ENCODE data around the gene RPS6KA5. TPM values are rescaled to one million over a fixed set of nuclear protein-coding genes. Genes with fewer than 3 reads are reported as not detected.
"Not testable (repeated sequence)": the region's sequence is repeated elsewhere in the genome, so short reads cannot be mapped to it uniquely, and the experiment has no call there.

Gene RPS6KA5
- total and polyA plus RNA-seq, 8 donors: 4.2 to 10.8 (median 9.2) TPM

DNA sequence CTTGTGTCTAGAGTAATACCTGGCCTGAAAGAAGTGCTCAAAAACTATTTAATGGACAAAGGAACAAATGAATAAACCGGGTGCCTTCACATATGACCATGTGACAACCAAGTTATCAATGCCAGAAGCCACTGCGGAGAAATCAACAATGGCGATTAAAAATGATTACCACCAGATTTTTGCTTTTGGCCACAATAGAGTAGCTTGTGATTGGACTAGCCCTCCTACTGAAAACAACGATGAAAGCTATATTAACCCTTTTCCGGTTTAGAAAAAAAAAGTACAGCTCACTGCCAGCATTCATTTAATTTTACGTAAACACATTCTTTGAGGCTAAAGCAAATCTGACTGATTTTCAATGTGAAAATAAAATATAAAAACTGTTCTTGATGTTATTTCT lies 202.6 kb downstream of the RPS6KA5 start:
- Histone ChIP-seq H3K27me3 (no peaks in the 10 kb centered on the region), H3K27ac (no peak overlapping the region), H3K36me3 (no peaks in the 10 kb centered on the region), H3K4me3 (no peak overlapping the region), H3K9me3 (no peaks in the 10 kb centered on the region), H3K4me1 (no peaks in the 10 kb centered on the region)
- ATAC-seq (no peak), DNase-seq (no peak)
- intact Hi-C loops (cut with DNase I): no loop called here
- TF ChIP-seq, protein P1, sequence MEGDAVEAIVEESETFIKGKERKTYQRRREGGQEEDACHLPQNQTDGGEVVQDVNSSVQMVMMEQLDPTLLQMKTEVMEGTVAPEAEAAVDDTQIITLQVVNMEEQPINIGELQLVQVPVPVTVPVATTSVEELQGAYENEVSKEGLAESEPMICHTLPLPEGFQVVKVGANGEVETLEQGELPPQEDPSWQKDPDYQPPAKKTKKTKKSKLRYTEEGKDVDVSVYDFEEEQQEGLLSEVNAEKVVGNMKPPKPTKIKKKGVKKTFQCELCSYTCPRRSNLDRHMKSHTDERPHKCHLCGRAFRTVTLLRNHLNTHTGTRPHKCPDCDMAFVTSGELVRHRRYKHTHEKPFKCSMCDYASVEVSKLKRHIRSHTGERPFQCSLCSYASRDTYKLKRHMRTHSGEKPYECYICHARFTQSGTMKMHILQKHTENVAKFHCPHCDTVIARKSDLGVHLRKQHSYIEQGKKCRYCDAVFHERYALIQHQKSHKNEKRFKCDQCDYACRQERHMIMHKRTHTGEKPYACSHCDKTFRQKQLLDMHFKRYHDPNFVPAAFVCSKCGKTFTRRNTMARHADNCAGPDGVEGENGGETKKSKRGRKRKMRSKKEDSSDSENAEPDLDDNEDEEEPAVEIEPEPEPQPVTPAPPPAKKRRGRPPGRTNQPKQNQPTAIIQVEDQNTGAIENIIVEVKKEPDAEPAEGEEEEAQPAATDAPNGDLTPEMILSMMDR (IDR thresholded peaks at IDR 0.05): no peak

DNA sequence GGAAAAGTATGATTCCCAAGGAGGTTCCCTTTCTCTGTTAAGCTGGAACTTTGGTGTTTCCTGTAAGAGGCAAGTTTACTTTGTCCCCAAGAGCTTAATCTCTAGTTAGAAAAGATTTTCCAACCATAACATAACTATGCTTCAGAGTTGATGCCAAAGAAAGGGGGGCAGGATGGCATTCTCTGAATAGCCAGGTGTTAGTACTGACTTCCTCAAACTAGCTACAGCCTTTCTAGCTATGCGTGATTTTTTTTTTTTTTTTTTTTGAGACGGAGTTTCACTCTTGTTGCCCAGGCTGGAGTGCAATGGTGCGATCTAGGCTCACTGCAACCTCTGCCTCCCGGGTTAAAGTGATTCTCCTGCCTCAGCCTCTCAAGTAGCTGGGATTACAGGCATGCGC lies 204.3 kb downstream of the RPS6KA5 start:
- H3K4me3 ChIP-seq; intact Hi-C loops (cut with DNase I); DNase-seq; H3K9me3 ChIP-seq; H3K4me1 ChIP-seq; H3K27ac ChIP-seq; H3K27me3 ChIP-seq; H3K36me3 ChIP-seq; ATAC-seq: not testable (repeated sequence)

DNA sequence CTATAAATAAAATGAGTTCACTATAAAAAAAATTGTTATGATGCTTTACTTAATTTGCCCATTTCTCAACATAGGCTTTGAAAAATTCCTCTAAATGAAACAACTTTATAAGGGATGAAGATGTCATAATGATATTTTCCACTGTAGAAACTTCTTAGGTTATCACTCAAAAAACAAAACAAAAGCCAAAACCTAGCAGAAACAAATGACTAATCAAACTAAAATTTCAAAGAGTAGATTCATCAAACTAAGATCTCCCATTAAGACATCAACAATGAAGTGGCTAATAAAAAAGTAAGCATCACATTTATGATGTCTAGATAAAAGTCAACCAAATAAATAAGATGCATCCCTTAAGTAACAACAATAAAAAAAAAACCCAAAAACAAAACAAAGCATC lies 207.3 kb downstream of the RPS6KA5 start:
- Histone ChIP-seq H3K4me1 (no peaks in the 10 kb centered on the region), H3K4me3 (no peak overlapping the region), H3K27ac (no peak overlapping the region), H3K36me3 (no peaks in the 10 kb centered on the region), H3K9me3 (no peaks in the 10 kb centered on the region), H3K27me3 (no peaks in the 10 kb centered on the region)
- ATAC-seq (no peak), DNase-seq (no peak)
- TF ChIP-seq, protein P1 (IDR thresholded peaks at IDR 0.05): no peak
- intact Hi-C loops (cut with DNase I): no loop called here

DNA sequence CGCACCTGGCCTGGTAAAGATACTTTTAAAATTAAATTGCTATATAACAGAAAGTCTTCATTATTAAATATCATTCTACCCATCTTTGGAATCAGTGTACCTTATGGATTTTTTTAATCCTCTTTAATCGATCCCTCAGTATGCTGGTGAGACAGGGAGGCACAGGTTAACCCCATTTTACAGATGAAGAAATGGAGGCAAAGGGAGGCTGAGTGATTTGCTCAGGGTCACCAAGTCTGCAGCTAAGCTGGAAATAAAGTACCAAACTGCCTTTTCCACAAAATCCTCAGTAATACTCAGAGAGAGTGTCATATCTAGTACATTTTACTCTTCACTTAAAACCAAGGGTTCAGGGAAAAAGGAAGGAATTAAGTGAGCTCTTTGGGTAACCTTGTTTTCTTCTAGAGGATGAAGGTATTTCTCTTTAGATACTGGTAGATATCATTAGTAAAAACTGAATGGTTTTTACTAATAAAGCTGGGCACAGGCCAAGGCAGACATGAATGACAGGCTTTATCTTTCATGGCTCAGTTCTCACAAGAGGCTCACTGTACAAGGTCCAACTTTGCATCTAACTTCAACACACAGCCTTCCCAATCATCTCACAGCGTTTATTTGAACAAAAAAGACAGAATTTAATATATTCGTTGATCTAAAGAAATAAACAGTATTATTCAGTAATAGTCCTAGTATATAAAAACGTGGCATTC lies 209.0 kb downstream of the RPS6KA5 start:
- no peaks in the 10 kb centered on the region for H3K9me3 ChIP-seq
- DNase-seq: no peak
- H3K27me3 ChIP-seq: no peaks in the 10 kb centered on the region
- intact Hi-C loops (cut with DNase I): no loop called here
- no peak for ATAC-seq
- TF ChIP-seq, protein P1 (IDR thresholded peaks at IDR 0.05): no peak
- no peak overlapping the region for H3K4me3 ChIP-seq
- no peaks in the 10 kb centered on the region for H3K4me1 ChIP-seq
- no peaks in the 10 kb centered on the region for H3K36me3 ChIP-seq
- peak overlapping the region in 1 of 2 donors; percentile 23 for H3K27ac ChIP-seq

DNA sequence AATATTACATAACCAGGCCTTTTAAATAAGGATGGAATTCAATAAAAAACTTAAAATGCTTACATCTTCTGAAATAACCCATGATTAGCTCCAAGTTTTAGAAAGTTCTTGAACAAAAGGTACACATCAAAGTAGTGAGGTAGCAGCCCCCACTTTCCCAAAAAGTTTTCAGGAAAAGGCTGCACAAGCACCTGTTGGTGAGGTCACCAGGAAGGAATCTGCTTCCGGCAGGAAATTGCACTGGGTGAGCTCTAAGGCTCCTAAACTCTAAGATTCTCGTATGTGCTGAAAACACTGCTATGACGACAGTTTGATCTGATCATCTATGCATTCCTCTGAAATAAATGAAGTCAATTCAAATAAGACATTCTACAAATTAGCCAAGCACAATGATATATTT lies 210.0 kb downstream of the RPS6KA5 start:
- peak overlapping the region in 1 of 2 donors; percentile 23 for H3K27ac ChIP-seq

More for the DNA sequence above, 210.0 kb downstream of the RPS6KA5 start:
- no peaks in the 10 kb centered on the region for H3K9me3 ChIP-seq
- DNase-seq (no peak), ATAC-seq (peak; percentile 72)
- no peaks in the 10 kb centered on the region for H3K36me3 ChIP-seq
- TF ChIP-seq, protein P1 (IDR thresholded peaks at IDR 0.05): no peak
- H3K4me1 ChIP-seq: no peaks in the 10 kb centered on the region
- H3K27me3 ChIP-seq: no peaks in the 10 kb centered on the region
- H3K4me3 ChIP-seq: no peak overlapping the region
- intact Hi-C loops (cut with DNase I): no loop called here
